Islet of Langerhans (tissue), 1 donor: ENCODE data around the gene UBASH3A.

Source experiments
- FAIRE-seq: peaks from one replicate; lab custom pipeline; 2011; peaks lifted over from hg19 to GRCh38; lab: Jason Lieb, UNC

UBASH3A gene

DNA sequence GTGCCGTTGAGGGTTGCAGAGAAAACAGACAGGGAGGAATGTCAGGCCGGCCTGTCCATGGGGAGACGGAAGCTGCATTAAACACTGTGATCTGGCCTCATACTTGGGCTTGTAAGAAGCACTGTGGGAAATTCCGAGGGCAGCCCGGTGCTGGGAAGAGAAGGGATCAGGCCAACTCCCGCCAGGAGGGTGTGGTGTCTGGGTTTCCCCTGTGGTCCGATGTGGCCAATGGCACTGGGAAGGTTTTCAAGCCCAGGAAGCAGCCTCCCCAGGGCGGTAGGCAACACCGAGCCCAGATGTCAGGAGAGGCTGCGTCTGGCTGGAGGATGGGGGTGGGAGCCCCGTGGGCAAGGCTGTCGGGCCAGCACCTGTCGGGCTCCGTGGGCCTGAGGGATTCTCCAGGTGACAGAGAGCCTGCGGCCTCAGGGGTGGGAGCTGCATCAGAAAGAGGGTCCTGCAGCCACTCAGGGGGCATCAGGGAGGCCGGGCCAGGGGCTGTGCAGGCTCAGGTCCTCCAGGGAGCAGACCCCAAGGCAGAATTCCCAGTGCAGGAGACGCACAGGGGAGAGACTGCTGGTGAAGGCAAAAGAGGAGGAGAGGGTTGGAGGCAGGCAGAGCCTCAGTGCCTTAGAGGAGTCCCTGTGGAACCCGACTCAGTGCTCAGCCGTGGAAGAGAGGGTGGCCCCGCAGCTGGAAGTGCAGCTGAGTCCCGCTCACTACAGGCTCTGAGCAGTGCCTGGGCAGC lies 8.4 kb downstream of the UBASH3A start:
- no peak for FAIRE-seq

DNA sequence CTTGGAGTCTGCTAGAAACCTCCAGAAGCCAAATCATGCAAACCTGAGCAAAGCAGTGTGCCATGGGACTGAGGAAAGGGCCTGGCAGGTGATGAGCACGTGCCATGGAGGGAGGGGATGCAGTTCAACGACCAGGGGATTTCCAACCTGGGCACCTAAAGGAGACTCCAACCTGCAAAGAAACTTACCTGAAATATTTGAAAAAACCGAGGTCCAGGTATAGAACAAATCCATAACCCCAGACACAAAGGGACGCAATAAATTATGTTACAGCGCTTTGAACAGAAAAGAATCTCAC lies 8.9 kb downstream of the UBASH3A start:
- FAIRE-seq = no peak

DNA sequence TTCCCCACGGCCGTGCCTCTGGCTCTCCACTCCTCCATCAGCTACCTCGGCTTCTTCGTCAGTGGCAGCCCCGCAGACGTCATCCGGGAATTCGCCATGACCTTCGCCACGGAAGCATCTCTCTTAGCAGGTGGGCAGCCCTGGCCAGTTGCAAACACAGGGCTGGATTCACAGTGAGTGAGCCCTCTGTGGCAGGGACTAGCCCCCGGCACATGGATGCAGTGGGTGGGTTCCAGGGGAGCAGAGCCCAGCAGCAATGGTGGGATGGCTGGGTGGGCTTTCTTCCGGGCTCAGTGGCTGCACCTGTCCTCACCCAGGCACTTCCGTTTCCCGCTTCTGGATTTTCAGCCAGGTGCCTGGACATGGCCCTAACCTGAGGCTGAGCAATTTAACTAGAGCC lies 9.4 kb downstream of the UBASH3A start:
- no peak for FAIRE-seq

DNA sequence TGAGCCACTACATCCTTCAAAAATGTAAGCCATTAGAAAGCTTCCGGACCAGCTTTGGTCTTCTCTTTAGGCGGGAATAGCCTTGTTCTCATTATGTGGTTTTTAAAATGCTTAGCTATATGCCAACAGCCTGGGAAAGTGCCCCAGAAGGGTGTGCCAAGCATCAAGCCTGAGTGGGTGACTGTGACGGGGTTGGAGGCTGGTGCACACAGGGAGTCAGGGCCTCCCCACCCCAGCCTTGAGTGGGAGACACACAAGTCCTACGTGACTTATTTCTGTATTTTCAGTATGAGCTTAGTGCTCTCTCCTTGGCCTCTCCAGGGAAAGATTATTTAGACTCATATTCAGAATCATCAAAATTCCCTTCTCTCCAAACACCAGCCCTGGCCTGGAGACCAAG lies 9.8 kb downstream of the UBASH3A start:
- no peak for FAIRE-seq

DNA sequence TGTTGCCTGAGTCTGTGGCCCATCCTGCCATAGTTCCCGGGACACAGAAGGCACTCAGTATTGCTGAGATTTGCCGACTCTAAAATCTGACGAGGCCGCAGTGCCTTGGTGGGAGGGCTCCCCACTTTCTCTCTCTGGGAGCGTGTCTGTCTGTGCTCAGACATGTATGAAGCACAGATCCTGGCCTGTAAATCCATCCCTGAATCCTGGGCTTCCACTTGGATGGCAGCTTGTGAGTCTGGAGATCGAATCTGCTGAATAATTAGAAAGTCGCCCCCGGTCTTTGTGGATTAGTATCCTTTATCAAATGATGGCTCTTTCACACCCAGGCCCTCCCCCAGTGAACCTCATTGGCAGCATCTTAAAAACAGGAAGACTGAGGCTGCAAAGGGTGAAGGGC lies 10.4 kb downstream of the UBASH3A start:
- no peak for FAIRE-seq

DNA sequence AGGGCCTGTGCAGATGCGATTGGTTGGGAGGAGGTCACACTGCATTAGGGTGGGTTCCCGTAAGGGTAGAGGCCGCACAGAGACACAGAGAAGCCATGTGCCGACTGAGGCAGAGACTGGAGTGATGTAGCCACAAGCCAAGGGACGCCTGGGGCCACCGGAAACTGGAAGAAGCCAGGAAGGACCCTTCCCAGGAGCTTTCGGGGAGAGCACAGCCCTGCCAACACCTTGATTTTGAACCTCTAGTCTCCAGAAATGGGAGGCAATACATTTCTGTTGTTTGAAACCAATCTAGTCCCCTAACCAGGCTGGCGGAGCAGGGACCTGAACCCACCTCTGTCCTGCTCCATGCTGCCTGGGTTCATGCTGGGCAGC lies 10.8 kb downstream of the UBASH3A start:
- FAIRE-seq = no peak

DNA sequence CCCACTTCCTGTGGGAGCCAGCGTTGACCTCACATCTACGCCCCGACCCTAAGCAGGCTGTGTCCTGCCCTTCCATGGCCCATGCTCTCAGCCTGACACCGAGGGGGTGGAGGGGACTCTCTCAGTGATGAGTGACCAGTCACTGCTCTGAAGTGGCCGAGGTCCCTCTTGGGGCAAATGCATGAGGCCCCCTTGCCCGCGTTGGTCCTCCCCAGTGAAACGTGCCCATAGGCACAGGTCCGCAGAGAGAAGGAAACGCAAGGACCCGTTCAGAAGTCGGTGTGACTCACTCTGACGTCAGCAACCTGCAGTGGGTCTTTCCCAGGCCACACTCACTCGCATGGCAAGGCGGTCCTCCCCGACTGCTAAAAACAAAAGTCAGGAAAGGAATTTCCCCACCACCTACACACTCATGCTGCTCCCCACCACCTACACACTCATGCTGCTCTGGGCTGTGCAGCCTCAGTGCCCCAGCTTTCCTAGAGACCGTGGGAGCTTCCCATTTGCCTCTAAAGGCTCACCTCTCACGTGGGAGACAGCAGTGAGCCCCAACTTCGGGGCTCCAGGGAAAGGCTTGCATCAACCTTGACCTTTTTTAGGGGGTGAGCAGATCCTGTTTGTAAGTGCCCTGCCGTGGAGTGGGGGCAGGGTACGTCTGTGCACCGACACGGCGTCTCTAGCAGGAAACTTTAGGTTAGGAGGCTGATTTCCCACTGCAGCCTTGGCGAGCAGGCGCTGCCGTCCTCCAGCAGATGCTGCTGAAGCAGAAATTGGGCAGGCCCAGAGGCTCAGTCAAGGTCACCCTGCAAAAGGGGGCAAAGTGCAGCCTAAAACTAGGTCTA lies 11.4 kb downstream of the UBASH3A start:
- FAIRE-seq = no peak

DNA sequence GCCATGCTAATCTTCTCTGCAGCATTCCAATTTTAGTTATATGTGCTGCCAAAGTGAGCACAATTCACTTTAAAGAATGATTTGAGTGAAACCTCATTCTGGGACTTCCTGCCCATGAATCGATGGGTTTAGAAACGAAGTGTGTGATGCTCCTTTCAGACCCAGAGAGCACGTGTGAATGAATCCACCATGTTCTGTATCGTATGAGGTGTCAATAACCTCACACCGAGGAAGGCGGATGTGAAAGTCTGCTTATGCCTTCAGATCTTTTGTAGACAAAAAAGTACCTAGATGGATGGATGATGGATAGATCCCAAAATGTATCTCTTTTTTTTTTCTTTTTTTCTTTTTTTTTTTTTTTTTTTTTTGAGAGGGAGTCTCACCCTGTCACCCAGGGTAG lies 13.8 kb downstream of the UBASH3A start:
- no peak for FAIRE-seq

DNA sequence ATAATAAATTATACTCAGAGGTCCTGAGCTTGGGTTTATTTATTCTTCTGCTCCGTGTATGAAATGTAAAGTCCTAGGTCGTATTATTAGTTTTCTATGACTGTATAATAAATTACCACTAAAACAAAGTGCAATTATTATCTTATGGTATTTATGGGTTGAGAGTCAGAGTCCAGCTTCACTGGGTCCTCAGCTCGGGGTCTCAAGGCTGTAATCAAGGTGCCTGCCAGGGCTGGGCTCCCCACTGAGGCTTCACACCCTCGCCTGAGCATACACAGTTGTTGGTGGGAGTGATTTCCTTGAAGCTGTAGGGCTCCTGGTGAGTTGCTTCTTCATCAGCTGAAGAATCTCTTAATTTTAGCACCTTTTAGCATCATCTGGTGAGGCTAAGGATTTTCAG lies 15.2 kb downstream of the UBASH3A start:
- no peak for FAIRE-seq

DNA sequence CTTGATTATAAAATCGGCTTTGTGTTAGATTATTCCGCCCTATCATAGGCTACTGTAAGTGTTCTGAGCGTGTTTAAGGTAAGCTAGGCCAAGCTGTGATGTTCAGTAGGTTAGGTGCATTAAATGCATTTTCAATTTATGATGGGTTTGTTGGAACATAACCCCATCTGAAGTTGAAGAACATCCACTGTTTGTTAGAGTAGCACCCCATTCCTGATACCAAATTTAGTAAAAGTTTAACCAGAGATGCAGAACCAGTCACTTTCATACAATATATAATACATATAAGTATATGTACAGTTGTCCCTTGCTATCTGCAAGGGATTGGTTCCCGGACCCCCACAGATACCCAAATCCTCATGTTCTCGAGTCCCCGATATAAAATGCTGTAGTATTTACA lies 16.1 kb downstream of the UBASH3A start:
- FAIRE-seq = no peak

DNA sequence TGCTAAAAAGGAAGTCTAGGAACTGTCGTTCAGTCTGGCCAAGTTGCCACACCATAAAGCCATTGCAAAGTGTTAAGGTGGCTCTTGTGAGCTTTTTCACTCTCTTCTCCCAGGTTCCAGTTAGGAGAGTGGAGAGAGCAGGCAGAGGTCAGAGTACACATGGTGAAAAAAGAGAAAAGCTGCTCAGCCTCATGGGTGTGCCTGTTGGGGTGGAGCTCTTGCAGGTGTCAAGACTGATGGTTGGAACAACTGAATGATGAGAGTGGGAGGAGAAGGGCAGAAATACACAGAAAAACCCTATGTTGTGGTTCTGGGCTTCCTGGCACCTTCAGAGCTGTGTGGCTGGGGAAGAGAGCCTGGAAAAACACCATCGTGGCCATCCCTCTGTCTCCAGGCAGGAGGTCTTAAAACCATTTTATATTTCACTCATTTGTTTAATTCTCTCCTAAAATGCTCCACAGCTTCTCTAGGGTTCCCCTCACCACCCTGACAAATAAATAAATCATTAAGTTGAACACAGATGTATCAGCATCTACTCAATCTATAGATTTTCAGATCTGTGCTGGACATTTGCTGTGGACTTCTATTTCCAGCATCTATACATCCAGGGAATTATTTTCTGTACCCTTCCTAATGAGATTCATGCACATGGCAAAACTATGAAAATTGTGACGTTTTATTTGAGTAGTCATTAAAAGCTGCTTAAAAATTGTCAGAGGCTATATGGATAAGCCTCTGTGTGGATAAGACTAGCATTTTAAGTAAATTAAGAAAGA lies 17.5 kb downstream of the UBASH3A start:
- no peak for FAIRE-seq

DNA sequence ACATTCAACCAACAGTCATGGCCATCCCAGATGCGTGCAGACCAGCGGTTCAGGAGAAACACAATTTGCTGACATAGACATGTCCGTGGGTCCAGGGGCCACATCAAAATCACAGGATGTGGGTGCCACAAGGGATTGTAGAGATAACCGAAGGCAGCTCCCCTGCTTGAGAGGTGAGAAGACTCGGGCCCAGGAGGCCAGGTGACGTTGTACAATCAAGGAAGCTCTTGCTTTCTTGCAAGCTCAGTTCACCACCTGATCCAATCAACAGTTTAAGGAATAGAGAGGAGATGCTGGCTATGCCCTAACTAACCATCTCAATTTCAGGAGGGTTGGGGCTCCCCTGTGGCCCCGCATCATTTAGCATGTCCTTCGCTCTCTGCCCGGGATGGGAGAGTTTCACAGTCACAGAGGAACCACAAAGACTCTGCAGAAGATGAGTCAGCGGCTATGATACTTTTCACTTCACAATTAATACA lies 19.5 kb downstream of the UBASH3A start:
- no peak for FAIRE-seq

DNA sequence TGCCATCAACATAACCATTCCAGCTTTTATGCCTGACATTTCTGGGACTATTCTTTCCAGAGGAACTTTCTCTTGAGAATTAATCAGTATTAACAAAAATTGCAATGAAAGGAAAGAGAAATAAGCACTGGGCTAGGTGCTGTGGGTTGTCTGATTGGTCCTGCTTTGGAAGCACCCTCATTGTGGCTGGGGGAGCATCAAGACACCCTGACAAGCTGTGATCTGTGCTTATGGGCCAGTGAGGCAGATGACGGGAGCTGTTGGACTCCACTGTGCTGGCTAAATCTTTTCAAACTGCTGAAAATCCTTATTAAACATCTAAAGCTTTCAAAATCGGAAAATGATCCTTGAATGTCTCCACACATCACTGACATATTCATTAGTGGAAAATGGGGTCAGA lies 20.0 kb downstream of the UBASH3A start:
- FAIRE-seq = no peak

DNA sequence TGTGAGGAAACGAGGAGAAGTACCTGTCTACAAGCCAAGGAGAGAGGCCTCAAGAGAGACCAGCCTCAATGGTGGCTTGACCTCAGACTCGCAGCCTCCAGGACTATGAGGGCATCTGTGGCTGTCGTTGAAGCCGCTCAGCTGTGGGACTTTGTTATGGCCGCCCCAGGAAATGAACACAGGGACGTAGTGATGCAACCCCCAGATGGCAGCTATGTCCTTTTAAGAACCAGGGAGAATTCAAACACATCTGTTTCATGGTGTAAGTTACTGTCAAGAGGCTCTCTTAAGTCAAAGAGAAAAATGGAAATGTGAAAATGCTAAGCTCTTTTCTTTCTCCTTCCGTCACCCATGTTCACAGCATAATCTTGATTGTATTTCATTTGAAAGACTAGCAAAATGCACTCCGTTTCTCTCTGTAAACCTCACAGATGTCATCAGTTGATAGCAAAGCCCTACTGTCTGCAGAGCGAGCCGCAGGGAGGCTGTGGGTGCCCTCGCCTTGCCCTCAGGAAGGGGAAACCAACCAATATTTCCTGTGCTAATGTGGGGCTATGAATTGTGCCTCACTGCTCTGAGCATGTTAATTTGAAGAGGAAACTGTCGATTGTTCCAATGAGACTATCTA lies 21.3 kb downstream of the UBASH3A start:
- no peak for FAIRE-seq

DNA sequence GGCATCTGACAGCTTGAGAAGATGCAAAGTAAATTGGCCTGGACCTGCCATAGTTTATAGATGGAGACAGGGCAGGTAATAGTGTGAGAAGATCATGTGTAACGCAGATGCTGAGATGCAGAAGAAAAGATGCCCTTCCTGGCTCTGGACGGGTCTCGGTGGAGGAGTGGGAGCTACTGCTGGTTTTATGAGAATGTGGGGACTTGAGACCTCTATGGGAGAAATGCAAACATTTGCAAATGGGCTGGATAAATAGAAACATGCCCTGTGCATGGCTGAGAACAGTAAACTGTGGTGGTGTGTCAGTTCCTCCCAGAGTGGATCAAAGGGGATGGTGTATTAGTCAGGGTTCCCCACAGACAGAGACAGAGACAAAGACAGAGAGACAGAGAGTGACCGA lies 21.9 kb downstream of the UBASH3A start:
- FAIRE-seq = no peak

DNA sequence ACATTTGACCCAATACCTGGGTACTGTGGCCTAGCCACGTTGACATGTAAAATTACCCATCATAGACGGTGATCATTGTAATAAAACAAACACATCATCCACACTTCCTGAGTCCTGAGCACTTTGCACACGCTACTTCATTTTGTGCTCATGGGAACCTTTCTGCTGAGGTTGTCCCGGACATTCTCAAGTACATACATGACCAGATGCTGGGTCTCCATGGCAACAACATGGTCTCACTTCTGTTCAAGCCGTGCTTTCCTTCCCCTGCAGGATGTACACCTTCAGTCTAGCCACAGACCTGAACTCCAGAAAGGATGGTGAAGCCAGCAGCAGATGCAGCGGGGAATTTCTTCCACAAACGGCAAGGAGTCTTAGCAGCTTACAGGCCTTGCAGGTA lies 22.7 kb downstream of the UBASH3A start:
- peak; percentile 72 for FAIRE-seq

DNA sequence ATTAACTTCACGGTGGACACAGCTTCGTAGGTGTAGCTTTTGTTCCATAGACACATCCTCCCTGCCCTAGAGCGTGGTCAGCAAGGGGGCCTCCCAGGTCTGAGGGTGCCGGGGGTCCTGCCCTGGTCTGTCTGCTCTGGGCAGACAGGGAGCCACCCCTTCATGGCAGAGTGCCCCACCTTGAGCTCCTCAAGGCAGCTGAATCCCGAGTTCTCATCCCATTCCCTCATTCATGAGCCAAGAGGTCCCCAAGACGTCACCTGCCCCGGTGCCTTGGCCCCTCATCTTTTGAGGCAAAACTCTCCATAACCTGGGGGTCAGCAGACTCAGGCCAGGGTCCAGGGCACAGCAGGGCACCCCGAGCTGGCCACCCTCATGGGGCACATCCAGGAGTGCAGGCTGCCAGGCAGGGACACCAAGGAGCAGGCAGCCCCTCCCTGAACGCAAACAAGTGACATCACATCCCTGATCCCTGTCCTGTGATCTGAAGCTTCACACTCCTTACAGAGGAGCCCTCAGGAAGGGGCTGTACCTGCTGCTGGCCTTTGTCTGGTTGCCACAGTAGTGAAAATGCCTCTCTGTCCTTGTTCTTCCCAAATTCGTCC lies 23.3 kb downstream of the UBASH3A start:
- no peak for FAIRE-seq

DNA sequence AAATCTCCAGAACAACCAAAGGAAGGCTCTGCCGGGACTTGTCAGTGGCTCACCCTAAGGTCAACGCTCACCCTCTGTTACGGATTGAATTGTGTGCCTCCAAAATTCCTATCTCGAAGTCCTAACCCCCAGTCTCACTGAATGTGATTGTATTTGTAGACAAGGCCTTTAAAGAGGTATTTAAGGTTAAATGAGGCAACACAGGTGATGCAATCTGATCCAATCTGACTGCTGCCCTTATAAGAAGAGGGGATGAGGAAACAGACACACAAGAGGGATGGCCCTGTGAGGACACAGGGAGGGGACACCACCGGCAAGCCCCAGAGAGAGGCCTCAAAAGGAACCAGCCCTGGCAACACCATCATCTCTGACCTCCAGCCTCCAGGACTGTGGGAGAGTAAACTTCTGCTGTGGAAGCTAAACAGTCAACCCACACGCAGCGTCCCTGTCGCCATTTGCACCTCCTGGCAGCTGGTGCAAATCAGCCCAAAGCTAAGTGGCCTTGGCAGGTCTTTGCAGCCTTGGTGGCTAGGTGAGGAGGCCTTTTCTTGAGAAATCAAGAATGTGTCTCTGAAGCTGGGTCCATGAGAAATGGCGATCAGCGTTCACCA lies 24.2 kb downstream of the UBASH3A start:
- no peak for FAIRE-seq

DNA sequence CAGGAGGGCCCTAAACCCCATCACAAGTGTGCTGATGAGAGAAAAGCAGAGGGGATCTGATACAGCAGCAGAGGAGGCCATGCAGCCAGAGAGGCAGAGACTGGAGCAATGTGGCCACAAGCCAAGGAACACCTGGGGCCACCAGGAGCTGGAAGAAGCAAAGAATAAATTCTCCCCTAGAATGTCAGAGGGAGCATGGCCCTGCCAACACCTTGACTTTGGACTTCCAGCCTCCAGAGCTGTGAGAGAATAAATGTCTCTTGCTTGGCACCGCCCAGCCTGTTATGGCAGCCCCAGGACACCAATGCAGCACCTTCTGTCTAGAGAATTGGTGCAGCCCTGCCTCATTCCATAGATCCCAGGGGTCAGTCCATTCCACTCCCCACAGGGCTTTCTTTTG lies 25.3 kb downstream of the UBASH3A start:
- no peak for FAIRE-seq

DNA sequence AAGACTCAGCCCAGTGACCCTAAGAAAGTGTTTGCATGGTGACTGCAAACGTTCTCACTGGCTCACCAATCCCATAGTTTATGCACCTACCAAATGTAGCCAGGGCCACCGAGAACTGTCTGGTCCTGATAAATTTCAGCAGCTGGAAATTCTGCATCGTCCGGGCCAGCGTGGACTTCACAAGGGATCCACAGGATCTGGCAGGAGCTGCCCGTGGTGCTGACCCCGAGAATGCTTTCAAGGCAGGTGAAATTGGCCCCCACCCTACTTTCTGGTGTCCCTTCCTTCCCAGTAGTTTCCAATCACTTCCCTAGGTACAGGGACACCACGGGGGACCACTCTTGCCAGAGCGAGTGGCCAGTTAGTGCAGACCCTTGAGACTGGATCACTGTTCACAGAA lies 26.2 kb downstream of the UBASH3A start:
- FAIRE-seq = no peak

DNA sequence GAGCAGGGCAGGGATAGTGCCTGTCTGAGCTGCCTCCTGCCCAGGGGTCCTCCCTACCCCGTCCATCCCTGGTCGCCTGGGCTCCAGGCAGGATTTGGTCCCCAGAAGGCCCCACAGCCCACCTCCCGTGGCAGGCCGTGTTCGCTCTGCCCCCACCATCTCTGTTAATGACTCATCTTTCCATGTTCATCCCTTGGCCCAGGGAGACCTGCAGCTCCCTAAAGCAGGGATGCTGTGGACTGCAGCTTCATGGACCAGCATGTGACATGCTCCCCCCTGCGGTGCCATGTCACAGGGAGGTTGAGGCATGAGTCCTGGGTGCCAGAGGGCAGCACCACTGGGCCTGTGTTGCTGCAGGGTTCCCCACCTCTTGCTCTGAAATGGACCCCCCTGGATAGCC lies 26.8 kb downstream of the UBASH3A start:
- no peak for FAIRE-seq

DNA sequence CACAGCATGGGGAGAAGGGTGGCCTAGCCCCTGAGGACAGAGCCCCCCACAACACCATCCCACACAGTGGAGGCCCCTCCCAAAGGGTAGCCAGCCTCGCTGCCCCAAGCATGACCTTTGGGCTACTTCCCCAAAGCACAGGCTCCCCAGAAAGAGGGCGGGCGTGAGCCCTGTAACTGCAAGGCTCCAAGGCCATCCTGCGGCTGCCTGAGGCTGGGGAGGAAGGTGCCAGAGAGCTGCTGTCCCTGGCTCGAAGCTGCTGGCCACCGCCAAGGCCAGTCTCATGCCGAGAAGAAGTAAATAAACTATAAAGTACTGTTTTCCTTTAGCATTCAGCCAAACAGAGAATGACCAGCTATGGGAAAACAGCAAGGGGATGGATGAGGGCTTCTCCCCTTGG lies 27.5 kb downstream of the UBASH3A start:
- no peak for FAIRE-seq
